IMR-90 (cell line): Measurements from ENCODE around the gene SRPK2. TPM values are rescaled to one million over a fixed set of nuclear protein-coding genes. Genes with fewer than 3 reads are reported as not detected.
A peak's percentile ranks its signal among the peaks of the same experiment; 100 is the strongest.

Source experiments
- ATAC-seq: fragments of 200-7000 bp; cut with Tn5 transposase; 2 replicates; pipeline ENCODE4 v1.9.1; 2020; ENCODE audit warnings: low read depth, mild to moderate bottlenecking, moderate library complexity
- BruUV-seq: library from RNA; stranded (reverse); fragments of 400-500 nt; replicated peaks from 2 replicates; lab custom pipeline; 2021; lab: Mats Ljungman, UMichigan
- CTCF ChIA-PET: fragments of 300-600 bp; formaldehyde crosslinking; extraction: SDS; loops from one replicate; lab custom pipeline; 2021; ENCODE audit warnings: antibody characterized with exemption; lab: Yijun Ruan, JAX
- POLR2A ChIA-PET: fragments of 300-600 bp; sonication (Branson Sonifier 250); formaldehyde crosslinking; loops from one replicate; lab custom pipeline; 2022; ENCODE audit warnings: antibody characterized with exemption; ENCODE audit not compliant: unreplicated experiment; lab: Charles Lee
- DNase-seq: peaks from one replicate; pipeline ENCODE4 v3.0.0; 2013
- H2AFZ ChIP-seq: replicated peaks from 2 replicates; pipeline ENCODE3; 2013; ENCODE audit warnings: low read length, mild to moderate bottlenecking; ENCODE audit not compliant: poor library complexity
- H2AK5ac ChIP-seq: 2 replicates; pipeline ENCODE4 v1.6.1; 2013; ENCODE audit warnings: low read depth, low read length, inconsistent platforms
- H2AK9ac ChIP-seq: replicated peaks from 2 replicates; pipeline ENCODE3; 2013; ENCODE audit warnings: mild to moderate bottlenecking, low read depth, low read length, moderate library complexity; ENCODE audit not compliant: poor library complexity
- H2BK120ac ChIP-seq: 2 replicates; pipeline ENCODE4 v1.6.1; 2013; ENCODE audit warnings: low read depth, low read length, inconsistent platforms
- H2BK15ac ChIP-seq: 3 replicates; pipeline ENCODE4 v1.6.1; 2013; ENCODE audit warnings: low read depth, low read length, inconsistent platforms
- H2BK20ac ChIP-seq: 2 replicates; pipeline ENCODE4 v1.6.1; 2013; ENCODE audit warnings: low read depth, mild to moderate bottlenecking, inconsistent platforms, low read length, moderate library complexity
- H2BK5ac ChIP-seq: 2 replicates; pipeline ENCODE4 v1.6.1; 2013; ENCODE audit warnings: mild to moderate bottlenecking, low read depth, low read length, inconsistent platforms; ENCODE audit not compliant: poor library complexity, severe bottlenecking
- H3K14ac ChIP-seq: replicated peaks from 2 replicates; pipeline ENCODE4 v1.6.1; 2013; ENCODE audit warnings: low read depth, low read length, inconsistent platforms
- H3K18ac ChIP-seq: 2 replicates; pipeline ENCODE4 v1.6.1; 2013; ENCODE audit warnings: low read depth, low read length, control low read depth
- H3K23ac ChIP-seq: 2 replicates; pipeline ENCODE4 v1.6.1; 2013; ENCODE audit warnings: low read depth, low read length, inconsistent platforms
- H3K27ac ChIP-seq: 2 replicates; pipeline ENCODE4 v1.5.1; 2013; ENCODE audit warnings: mild to moderate bottlenecking, control low read depth, low read length; ENCODE audit not compliant: insufficient read depth
- H3K27me3 ChIP-seq: 2 replicates; pipeline ENCODE4 v1.6.1; 2013; ENCODE audit warnings: low read length; ENCODE audit not compliant: control insufficient read depth, insufficient read depth
- H3K36me3 ChIP-seq: 2 replicates; pipeline ENCODE4 v1.6.1; 2013; ENCODE audit warnings: low read length, mixed read lengths; ENCODE audit not compliant: control insufficient read depth, insufficient read depth
- H3K4ac ChIP-seq: 2 replicates; pipeline ENCODE4 v1.6.1; 2013; ENCODE audit warnings: low read depth, low read length, inconsistent platforms
- H3K4me1 ChIP-seq: 2 replicates; pipeline ENCODE4 v1.6.1; 2013; ENCODE audit warnings: low read length, mixed read lengths; ENCODE audit not compliant: control insufficient read depth, insufficient read depth
- H3K4me2 ChIP-seq: 2 replicates; pipeline ENCODE4 v1.6.1; 2013; ENCODE audit warnings: low read depth, mild to moderate bottlenecking, control low read depth, low read length, moderate library complexity
- H3K4me3 ChIP-seq: 2 replicates; pipeline ENCODE4 v1.5.1; 2013; ENCODE audit warnings: low read depth, mild to moderate bottlenecking, control low read depth, low read length, moderate library complexity; ENCODE audit not compliant: insufficient read depth
- H3K56ac ChIP-seq: 2 replicates; pipeline ENCODE4 v1.6.1; 2013; ENCODE audit warnings: low read length, inconsistent platforms; ENCODE audit not compliant: insufficient read depth; ENCODE audit errors: extremely low read depth
- H3K79me1 ChIP-seq, 2 experiments: 2 replicates each; pipeline ENCODE4 v1.6.1; 2013; ENCODE audit warnings: low read length in 2 of 2, inconsistent platforms in 1 of 2, low read depth in 1 of 2
- H3K9ac ChIP-seq: 2 replicates; pipeline ENCODE4 v1.6.1; 2013; ENCODE audit warnings: low read depth, low read length, control low read depth
- H3K9me1 ChIP-seq: 2 replicates; pipeline ENCODE4 v1.6.1; 2013; ENCODE audit warnings: low read length, inconsistent platforms; ENCODE audit not compliant: insufficient read depth
- H3K9me3 ChIP-seq: 2 replicates; pipeline ENCODE4 v1.6.1; 2013; ENCODE audit warnings: low read length; ENCODE audit not compliant: control insufficient read depth, insufficient read depth
- H4K20me1 ChIP-seq: 2 replicates; pipeline ENCODE4 v1.6.1; 2013; ENCODE audit warnings: low read length, inconsistent platforms; ENCODE audit not compliant: insufficient read depth
- H4K5ac ChIP-seq: 2 replicates; pipeline ENCODE4 v1.6.1; 2013; ENCODE audit warnings: mild to moderate bottlenecking, low read depth, low read length, control low read depth
- H4K8ac ChIP-seq, 2 experiments: 2 replicates each; pipeline ENCODE4 v1.6.1; 2013; ENCODE audit warnings: low read depth in 2 of 2, low read length in 2 of 2, control low read depth in 1 of 2, inconsistent platforms in 1 of 2
- H4K91ac ChIP-seq: 2 replicates; pipeline ENCODE4 v1.6.1; 2013; ENCODE audit warnings: low read depth, low read length, inconsistent platforms; ENCODE audit not compliant: insufficient read depth
- BHLHE40 ChIP-seq: fragments of 150-350 bp; IDR thresholded peaks from 2 replicates; pipeline ENCODE4 v1.6.1; 2016; ENCODE audit warnings: mild to moderate bottlenecking, low read depth, low read length
- CEBPB ChIP-seq: IDR thresholded peaks from 2 replicates; pipeline ENCODE4 v1.6.1; 2012; ENCODE audit warnings: low read depth, low read length, improper control_type of control experiment
- CHD1 ChIP-seq: IDR thresholded peaks from 2 replicates; pipeline ENCODE4 v1.6.1; 2012; ENCODE audit warnings: low read depth, low read length, improper control_type of control experiment
- FOS ChIP-seq: fragments of 150-350 bp; IDR thresholded peaks from 2 replicates; pipeline ENCODE4 v1.6.1; 2016; ENCODE audit warnings: low read depth, low read length
- MAFK ChIP-seq: IDR thresholded peaks from 2 replicates; pipeline ENCODE4 v1.6.1; 2012; ENCODE audit warnings: low read depth, low read length, improper control_type of control experiment
- MAZ ChIP-seq: IDR thresholded peaks from 2 replicates; pipeline ENCODE4 v1.6.1; 2012; ENCODE audit warnings: low read depth, mild to moderate bottlenecking, low read length, improper control_type of control experiment, moderate library complexity, borderline replicate concordance
- MXI1 ChIP-seq: IDR thresholded peaks from 2 replicates; pipeline ENCODE4 v1.6.1; 2012; ENCODE audit warnings: low read depth, mild to moderate bottlenecking, low read length, moderate library complexity, borderline replicate concordance
- NFE2L2 ChIP-seq: fragments of 150-350 bp; IDR thresholded peaks from 2 replicates; pipeline ENCODE4 v1.6.1; 2016; ENCODE audit warnings: low read depth, mild to moderate bottlenecking, low read length
- RCOR1 ChIP-seq: IDR thresholded peaks from 2 replicates; pipeline ENCODE4 v1.6.1; 2012; ENCODE audit warnings: mild to moderate bottlenecking, low read length, improper control_type of control experiment; ENCODE audit not compliant: insufficient replicate concordance
- RFX5 ChIP-seq: IDR thresholded peaks from 2 replicates; pipeline ENCODE4 v1.8.0; 2012; ENCODE audit warnings: low read depth, mild to moderate bottlenecking, low read length, moderate library complexity
- WGBS, 2 experiments: methylation state at CpG; one replicate each; pipeline versions ENCODE4 v1.1.5 to v1.1.7; 2013; ENCODE audit warnings: missing lambda C conversion rate in 2 of 2; ENCODE audit not compliant: insufficient read length in 1 of 2; ENCODE audit errors: extremely low coverage in 2 of 2; 5-methylcytosine and 5-hydroxymethylcytosine counted together
- dilution Hi-C: fragments of 300-500 bp; cut with HindIII; formaldehyde crosslinking; loops from one replicate; pipeline ENCODE4 v1.14.3; 2018; ENCODE audit warnings: low sequenced_read_pairs; ENCODE audit not compliant: unreplicated experiment
- in situ Hi-C: fragments of 300-500 bp; cut with MboI; formaldehyde crosslinking; loops from 3 replicates; pipeline ENCODE4 v1.14.3; 2019; ENCODE audit warnings: low sequenced_read_pairs, inconsistent platforms, mixed read lengths
- intact Hi-C: fragments of 100-400 bp; cut with micrococcal nuclease; formaldehyde crosslinking; loops from 2 replicates; pipeline ENCODE4 v1.10.0; 2022
- polyA plus RNA-seq, 3 experiments: library from polyadenylated mRNA; depleted of rRNA; stranded (reverse); fragments of >200 nt; gene quantifications; 2 replicates each; pipeline ENCODE4 v1.2.3, GENCODE V29; 2012; ENCODE audit warnings: low replicate concordance in 1 of 3
- total RNA-seq: library from RNA; depleted of rRNA; stranded (reverse); fragments of >200 nt; gene quantifications from 2 replicates; pipeline ENCODE4 v1.2.3, GENCODE V29; 2012
- TF ChIP-seq, protein P1 (sequence below): fragments of 150-350 bp; IDR thresholded peaks from 2 replicates; pipeline ENCODE4 v1.6.1; 2017; ENCODE audit warnings: mild to moderate bottlenecking, antibody characterized with exemption, low read length, low read depth
- TF ChIP-seq, protein P2 (sequence below): conservative IDR thresholded peaks from 2 replicates; pipeline ENCODE4 v1.5.1; 2012; ENCODE audit warnings: mild to moderate bottlenecking, low read depth, low read length, improper control_type of control experiment
- TF ChIP-seq, protein P3 (sequence below): fragments of 150-350 bp; IDR thresholded peaks from 2 replicates; pipeline ENCODE4 v1.6.1; 2016; ENCODE audit warnings: low read depth, mild to moderate bottlenecking, low read length, moderate library complexity, borderline replicate concordance

Gene SRPK2
- total and polyA plus RNA-seq, 2 of the 4 experiments (the other 2 are of a cell fraction), result 13.2 to 33.0 TPM

DNA sequence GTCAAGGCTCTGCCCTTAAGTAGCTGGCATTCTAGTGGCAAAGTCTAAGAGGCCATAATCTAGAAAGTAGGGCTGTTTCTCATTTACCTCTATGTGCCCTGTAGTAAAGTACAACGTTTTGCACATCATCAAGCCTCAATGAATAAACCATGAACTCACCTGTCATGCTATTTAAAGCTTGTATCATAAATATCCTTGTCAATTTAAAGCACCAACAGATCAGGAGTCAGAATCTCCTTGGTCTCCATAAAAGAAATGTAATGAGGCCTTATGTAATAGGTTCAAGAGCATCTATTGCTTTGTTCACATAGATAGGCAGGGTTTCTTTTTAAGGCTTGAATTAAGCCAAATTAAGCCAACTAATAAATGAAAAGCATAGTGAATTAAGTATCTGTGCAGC is 192.8 kb downstream of the SRPK2 start:
- Histone ChIP-seq H3K4ac (no peak overlapping the region), H2BK120ac (no peak overlapping the region), H3K27me3 (no peaks in the 10 kb centered on the region), H4K5ac (no peak overlapping the region), H4K91ac (no peak overlapping the region), H3K36me3 (no peaks in the 10 kb centered on the region), H3K9me1 (peaks cover 17% of the 10 kb centered on the region), H3K23ac (no peak overlapping the region), H3K14ac (no peak overlapping the region), H3K18ac (no peak overlapping the region), H3K4me1 (peaks cover 6% of the 10 kb centered on the region), H2AK9ac (peak overlapping the region; percentile 81), H3K27ac (no peak overlapping the region), H4K20me1 (peaks cover 48% of the 10 kb centered on the region), H3K9ac (no peak overlapping the region), H3K79me1 (peaks cover 33 to 55% of the 10 kb centered on the region in 2 experiments; a peak in 3 of 4 replicates), H2BK15ac (no peak overlapping the region), H2AK5ac (no peak overlapping the region), H3K9me3 (no peaks in the 10 kb centered on the region), H3K4me2 (no peak overlapping the region), H2BK20ac (no peak overlapping the region), H3K56ac (no peak overlapping the region), H4K8ac (no peak overlapping the region), H2AFZ (no peak overlapping the region), H3K4me3 (no peak overlapping the region), H2BK5ac (no peak overlapping the region)
- dilution Hi-C loops, result no loop called here
- WGBS, 2 experiments, result no CpG with 5 or more reads among the region's 1 CpG
- BruUV-seq, result no TSS peak
- in situ Hi-C loops, result no loop called here
- no peak for DNase-seq
- ChIA-PET POLR2A (no interaction called here), CTCF (interaction anchor here (1.0 kb wide), 1 partner anchor 24 kb away, joined by 3 read pairs; no protein-coding TSS in a partner anchor)
- TF ChIP-seq CHD1, result no peak
- TF ChIP-seq RCOR1, result no peak
- TF ChIP-seq CEBPB, result no peak
- TF ChIP-seq, protein P1, sequence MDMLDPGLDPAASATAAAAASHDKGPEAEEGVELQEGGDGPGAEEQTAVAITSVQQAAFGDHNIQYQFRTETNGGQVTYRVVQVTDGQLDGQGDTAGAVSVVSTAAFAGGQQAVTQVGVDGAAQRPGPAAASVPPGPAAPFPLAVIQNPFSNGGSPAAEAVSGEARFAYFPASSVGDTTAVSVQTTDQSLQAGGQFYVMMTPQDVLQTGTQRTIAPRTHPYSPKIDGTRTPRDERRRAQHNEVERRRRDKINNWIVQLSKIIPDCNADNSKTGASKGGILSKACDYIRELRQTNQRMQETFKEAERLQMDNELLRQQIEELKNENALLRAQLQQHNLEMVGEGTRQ, result no peak
- no peak for TF ChIP-seq FOS
- TF ChIP-seq, protein P2, sequence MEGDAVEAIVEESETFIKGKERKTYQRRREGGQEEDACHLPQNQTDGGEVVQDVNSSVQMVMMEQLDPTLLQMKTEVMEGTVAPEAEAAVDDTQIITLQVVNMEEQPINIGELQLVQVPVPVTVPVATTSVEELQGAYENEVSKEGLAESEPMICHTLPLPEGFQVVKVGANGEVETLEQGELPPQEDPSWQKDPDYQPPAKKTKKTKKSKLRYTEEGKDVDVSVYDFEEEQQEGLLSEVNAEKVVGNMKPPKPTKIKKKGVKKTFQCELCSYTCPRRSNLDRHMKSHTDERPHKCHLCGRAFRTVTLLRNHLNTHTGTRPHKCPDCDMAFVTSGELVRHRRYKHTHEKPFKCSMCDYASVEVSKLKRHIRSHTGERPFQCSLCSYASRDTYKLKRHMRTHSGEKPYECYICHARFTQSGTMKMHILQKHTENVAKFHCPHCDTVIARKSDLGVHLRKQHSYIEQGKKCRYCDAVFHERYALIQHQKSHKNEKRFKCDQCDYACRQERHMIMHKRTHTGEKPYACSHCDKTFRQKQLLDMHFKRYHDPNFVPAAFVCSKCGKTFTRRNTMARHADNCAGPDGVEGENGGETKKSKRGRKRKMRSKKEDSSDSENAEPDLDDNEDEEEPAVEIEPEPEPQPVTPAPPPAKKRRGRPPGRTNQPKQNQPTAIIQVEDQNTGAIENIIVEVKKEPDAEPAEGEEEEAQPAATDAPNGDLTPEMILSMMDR, result no peak
- no peak for TF ChIP-seq BHLHE40
- TF ChIP-seq RFX5, result no peak
- no peak for TF ChIP-seq MAZ
- no peak for TF ChIP-seq MXI1
- TF ChIP-seq, protein P3, sequence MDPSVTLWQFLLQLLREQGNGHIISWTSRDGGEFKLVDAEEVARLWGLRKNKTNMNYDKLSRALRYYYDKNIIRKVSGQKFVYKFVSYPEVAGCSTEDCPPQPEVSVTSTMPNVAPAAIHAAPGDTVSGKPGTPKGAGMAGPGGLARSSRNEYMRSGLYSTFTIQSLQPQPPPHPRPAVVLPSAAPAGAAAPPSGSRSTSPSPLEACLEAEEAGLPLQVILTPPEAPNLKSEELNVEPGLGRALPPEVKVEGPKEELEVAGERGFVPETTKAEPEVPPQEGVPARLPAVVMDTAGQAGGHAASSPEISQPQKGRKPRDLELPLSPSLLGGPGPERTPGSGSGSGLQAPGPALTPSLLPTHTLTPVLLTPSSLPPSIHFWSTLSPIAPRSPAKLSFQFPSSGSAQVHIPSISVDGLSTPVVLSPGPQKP, result no peak
- no peak for TF ChIP-seq NFE2L2
- no peak for TF ChIP-seq MAFK
- intact Hi-C loops, result no loop called here
- no peak for ATAC-seq
